Activated CD4-positive, alpha-beta T cell treated with anti-CD3 and anti-CD28 coated beads, Interleukin-2, amount 50 U/mL, for 1 hour (primary cell): ENCODE data around the gene KLHL34.

Experiments
- DNase-seq: peaks from one replicate; pipeline ENCODE4 v3.0.0-alpha.2; 2020

KLHL34 gene

GRCh38 chrX:21655901-21656586 is 2.1 kb downstream of the KLHL34 start:
- no peak for DNase-seq

DNA sequence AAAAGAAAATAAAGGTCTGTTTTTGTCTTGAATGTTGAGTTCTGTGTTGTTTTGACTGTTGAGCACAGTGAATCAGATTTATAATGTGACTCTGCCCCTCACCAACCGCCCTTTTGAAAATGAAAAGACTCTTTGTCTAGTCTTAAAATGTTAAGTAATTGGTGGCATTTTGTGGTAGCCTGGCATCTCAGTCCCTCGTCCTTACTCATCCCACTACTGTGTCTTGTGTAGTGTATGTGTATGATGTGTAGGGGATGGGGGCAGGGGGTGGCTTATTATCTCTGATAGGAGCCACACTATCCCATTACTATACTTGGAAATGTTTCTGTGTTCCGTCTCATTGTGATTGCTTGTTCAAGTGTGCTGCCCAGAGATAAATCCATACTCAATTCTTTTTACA is 12.2 kb downstream of the KLHL34 start:
- no peak for DNase-seq

- no peak for DNase-seq
These were observed 12.7 kb downstream of the KLHL34 start for GRCh38 chrX:21645431-21645830.

- DNase-seq = no peak
These were observed 18.4 kb downstream of the KLHL34 start for GRCh38 chrX:21639775-21640174.

GRCh38 chrX:21638311-21638710 is 19.8 kb downstream of the KLHL34 start:
- DNase-seq = no peak

- DNase-seq = no peak
These were observed 26.1 kb downstream of the KLHL34 start for GRCh38 chrX:21632027-21632426.

DNA sequence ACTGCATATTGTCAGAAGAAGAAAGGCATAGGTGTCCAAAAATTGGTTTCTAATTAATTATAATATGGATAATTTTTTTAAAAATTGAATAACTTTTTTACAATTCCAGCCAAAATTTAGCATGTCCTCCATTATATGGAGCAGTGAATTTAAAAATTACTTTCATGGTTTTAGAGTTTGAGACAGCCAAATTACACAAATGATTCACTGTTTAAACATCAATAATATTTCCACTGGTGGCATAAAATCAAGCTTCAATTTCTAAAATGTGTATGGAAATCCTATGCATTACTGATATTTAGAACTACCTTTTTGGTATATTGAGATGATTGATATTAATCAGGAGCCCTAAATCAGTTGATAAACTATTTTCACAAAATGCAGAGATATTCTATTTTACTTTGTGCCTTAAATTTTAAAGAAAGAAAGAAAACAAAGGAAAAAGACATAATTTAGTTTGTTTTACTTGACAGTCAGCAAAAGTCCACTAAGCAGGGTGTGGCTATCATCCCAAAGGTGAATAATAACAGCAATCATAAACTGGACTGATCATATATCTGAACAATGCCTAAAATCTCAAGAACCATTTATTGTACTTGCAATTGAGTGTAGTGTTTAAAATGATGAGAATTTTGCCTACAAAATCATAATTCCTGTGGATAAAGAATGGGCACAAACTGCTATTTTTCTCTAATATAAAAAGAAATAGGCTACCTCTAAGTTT is 34.2 kb downstream of the KLHL34 start:
- DNase-seq = no peak

DNA sequence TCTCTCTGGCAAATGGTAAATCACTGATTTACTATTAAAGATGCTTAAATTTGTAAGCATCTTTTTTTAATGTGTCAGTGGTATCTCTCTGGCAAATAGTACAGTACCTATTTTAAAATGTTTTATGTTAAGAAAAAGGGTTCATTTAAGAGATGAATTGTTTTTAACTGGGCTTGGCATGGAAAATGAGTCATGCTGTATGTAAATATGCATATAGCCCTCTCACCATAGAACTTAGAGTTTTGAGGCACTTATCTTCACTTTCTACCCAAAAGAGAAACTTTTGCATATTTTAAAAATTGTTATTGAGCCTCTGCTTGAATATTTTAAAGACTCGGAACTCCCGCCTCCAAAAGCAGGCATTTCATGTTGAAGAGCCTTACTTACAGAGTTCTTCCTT is 37.9 kb downstream of the KLHL34 start:
- no peak for DNase-seq

DNA sequence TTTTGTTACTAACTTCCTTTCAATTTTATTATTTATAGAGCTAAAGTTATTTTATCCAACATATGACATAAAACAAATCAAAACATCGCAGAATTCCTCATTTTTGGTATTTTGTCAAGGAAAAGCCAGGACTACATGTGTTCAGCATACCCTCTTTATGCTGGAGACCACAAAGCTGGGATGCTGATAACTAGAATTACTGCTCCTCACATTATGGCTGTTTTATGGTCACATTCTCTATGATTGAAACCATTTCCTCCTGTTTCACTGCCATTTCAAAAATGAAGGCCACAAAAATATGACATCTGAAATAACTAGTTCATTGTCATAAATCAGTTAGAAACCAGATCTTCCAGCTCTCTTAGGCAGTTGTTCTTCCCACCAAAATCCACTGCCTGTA is 41.7 kb downstream of the KLHL34 start:
- DNase-seq = no peak

GRCh38 chrX:21612154-21612553 is 46.0 kb downstream of the KLHL34 start:
- DNase-seq = no peak

- DNase-seq = no peak
These were observed 48.0 kb downstream of the KLHL34 start for GRCh38 chrX:21610168-21610567.

DNA sequence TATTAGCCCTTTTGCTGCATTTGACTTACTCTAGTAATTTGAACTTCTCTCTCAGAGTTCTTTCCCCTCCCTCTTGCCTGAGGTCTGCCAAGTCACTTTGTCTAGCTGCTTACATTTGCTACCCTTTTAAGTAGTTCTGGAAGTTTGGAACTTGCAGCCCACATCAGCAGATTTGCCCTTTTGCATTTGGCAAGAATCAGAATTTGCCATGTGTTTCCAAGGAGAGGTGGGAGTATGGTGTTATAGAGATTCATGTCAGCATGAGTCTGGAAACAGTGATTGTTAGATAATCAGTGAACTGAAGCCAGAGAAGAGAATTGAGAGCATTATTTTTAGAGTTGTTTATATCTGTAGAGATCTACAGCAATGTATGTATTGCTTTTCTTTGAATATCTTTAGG is 52.1 kb downstream of the KLHL34 start:
- no peak for DNase-seq
